SK-N-SH (cell line): Measurements from ENCODE around the gene TMEM266. TPM values are rescaled to one million over a fixed set of nuclear protein-coding genes. Genes with fewer than 3 reads are reported as not detected.

Experiments used
- CTCF ChIA-PET: fragments of 300-600, 350-600 bp; formaldehyde crosslinking; extraction: SDS; loops from one replicate; lab custom pipeline; 2021; lab: Yijun Ruan, JAX
- POLR2A ChIA-PET: fragments of 350-600 bp; sonication (Branson Sonifier 250); formaldehyde crosslinking; extraction: SDS; loops from one replicate; lab custom pipeline; 2020; ENCODE audit warnings: antibody characterized with exemption, inconsistent platforms; lab: Yijun Ruan, JAX
- DNase-seq: peaks from one replicate; pipeline ENCODE4 v3.0.0; 2012
- H2AFZ ChIP-seq: fragments of 200-600 bp; sonication (generic); 2 replicates; pipeline ENCODE4 v1.8.1; 2016; ENCODE audit warnings: antibody characterized with exemption, mild to moderate bottlenecking, low read depth
- H3F3A ChIP-seq: fragments of 200-600 bp; sonication (generic); replicated peaks from 2 replicates; pipeline ENCODE3; 2016; ENCODE audit warnings: antibody characterized with exemption, mild to moderate bottlenecking; ENCODE audit not compliant: insufficient read depth
- H3K27ac ChIP-seq, 2 experiments: fragments of 200-500 bp in 1 of 2; fragments of 200-600 bp in 1 of 2; sonication (Bioruptor generic) in 1 of 2; sonication (generic), shearing (Covaris generic) in 1 of 2; 2 replicates each; pipeline versions ENCODE4 v1.5.1 to v1.6.1; 2014 to 2016; ENCODE audit warnings: low read depth in 2 of 2, inconsistent platforms in 1 of 2, low read length in 1 of 2, mild to moderate bottlenecking in 1 of 2, mixed read lengths in 1 of 2
- H3K27me3 ChIP-seq: fragments of 200-600 bp; sonication (generic), shearing (Covaris generic); 2 replicates; pipeline ENCODE4 v1.6.1; 2016; ENCODE audit warnings: mixed run types; ENCODE audit not compliant: insufficient read depth
- H3K36me3 ChIP-seq, 2 experiments: fragments of 200-500 bp in 1 of 2; fragments of 200-600 bp in 1 of 2; sonication (Bioruptor generic) in 1 of 2; sonication (generic) in 1 of 2; replicated peaks in 1 of 2; 2 replicates each; pipeline versions ENCODE3 to v1.5.1; 2014 to 2016; ENCODE audit warnings: low read length in 1 of 2, mild to moderate bottlenecking in 1 of 2; ENCODE audit not compliant: insufficient read depth in 2 of 2, control insufficient read depth in 1 of 2
- H3K4me1 ChIP-seq, 2 experiments: fragments of 200-500 bp in 1 of 2; fragments of 200-600 bp in 1 of 2; sonication (Bioruptor generic) in 1 of 2; sonication (generic), shearing (Covaris generic) in 1 of 2; 2 replicates each; pipeline versions ENCODE4 v1.5.1 to v1.6.1; 2014 to 2016; ENCODE audit warnings: low read depth in 1 of 2, low read length in 1 of 2, mixed run types in 1 of 2; ENCODE audit not compliant: insufficient read depth in 2 of 2, control insufficient read depth in 1 of 2
- H3K4me2 ChIP-seq: fragments of 200-600 bp; sonication (generic), shearing (Covaris generic); 2 replicates; pipeline ENCODE4 v1.6.1; 2017; ENCODE audit warnings: mixed run types
- H3K4me3 ChIP-seq, 2 experiments: fragments of 200-500 bp in 1 of 2; fragments of 200-600 bp in 1 of 2; sonication (Bioruptor generic) in 1 of 2; sonication (generic), shearing (Covaris generic) in 1 of 2; 2 replicates each; pipeline versions ENCODE4 v1.5.1 to v1.8.1; 2014 to 2016; ENCODE audit warnings: low read depth in 2 of 2, inconsistent platforms in 1 of 2, low read length in 1 of 2, mild to moderate bottlenecking in 1 of 2, mixed read lengths in 1 of 2, moderate library complexity in 1 of 2
- H3K79me2 ChIP-seq: fragments of 200-600 bp; sonication (generic); 2 replicates; pipeline ENCODE4 v1.8.1; 2017; ENCODE audit warnings: mild to moderate bottlenecking; ENCODE audit not compliant: insufficient read depth
- H3K9ac ChIP-seq: fragments of 200-600 bp; sonication (generic); 2 replicates; pipeline ENCODE4 v1.6.1; 2017; ENCODE audit warnings: mixed run types
- H3K9me2 ChIP-seq: fragments of 200-600 bp; sonication (generic); 2 replicates; pipeline ENCODE4 v1.6.1; 2017; ENCODE audit warnings: mixed run types
- H3K9me3 ChIP-seq: fragments of 200-600 bp; sonication (generic); 2 replicates; pipeline ENCODE4 v1.6.1; 2017; ENCODE audit warnings: mixed run types, mild to moderate bottlenecking, moderate library complexity
- H4K20me1 ChIP-seq: fragments of 200-600 bp; sonication (generic); 2 replicates; pipeline ENCODE4 v1.6.1; 2017; ENCODE audit warnings: mild to moderate bottlenecking, mixed run types; ENCODE audit not compliant: insufficient read depth
- ELF1 ChIP-seq: IDR thresholded peaks from 2 replicates; pipeline ENCODE4 v1.4.0; 2012
- EP300 ChIP-seq, 2 experiments: IDR thresholded peaks; 2 replicates each; pipeline versions ENCODE4 v1.4.0 to v1.6.1; 2012; ENCODE audit warnings: borderline replicate concordance in 1 of 2, low read depth in 1 of 2, low read length in 1 of 2
- EZH2phosphoT487 ChIP-seq: fragments of 200-600 bp; sonication (generic); IDR thresholded peaks from 2 replicates; pipeline ENCODE4 v1.6.1; 2017; ENCODE audit warnings: low read depth, mixed run types, mild to moderate bottlenecking, antibody characterized with exemption, moderate library complexity, borderline replicate concordance
- FOSL2 ChIP-seq: IDR thresholded peaks from 2 replicates; pipeline ENCODE4 v1.4.0; 2012; ENCODE audit warnings: low read depth, mild to moderate bottlenecking, moderate library complexity, borderline replicate concordance
- GATA2 ChIP-seq: sonication (generic); formaldehyde crosslinking; IDR thresholded peaks from 2 replicates; pipeline ENCODE4 v1.5.0; 2020; ENCODE audit warnings: mild to moderate bottlenecking, missing genetic modification reagents
- MEF2A ChIP-seq: IDR thresholded peaks from 2 replicates; pipeline ENCODE4 v1.4.0; 2012; ENCODE audit warnings: low read depth, borderline replicate concordance
- NFIC ChIP-seq: IDR thresholded peaks from 2 replicates; pipeline ENCODE4 v1.4.0; 2012; ENCODE audit warnings: borderline replicate concordance
- NRF1 ChIP-seq: IDR thresholded peaks from 2 replicates; pipeline ENCODE4 v1.6.1; 2012; ENCODE audit warnings: low read depth, mild to moderate bottlenecking, low read length
- POLR2AphosphoS5 ChIP-seq: IDR thresholded peaks from 2 replicates; pipeline ENCODE4 v1.6.1; 2012; ENCODE audit warnings: low read depth, low read length
- RAD21 ChIP-seq: IDR thresholded peaks from 2 replicates; pipeline ENCODE4 v1.6.1; 2012; ENCODE audit warnings: mild to moderate bottlenecking, low read length
- RFX5 ChIP-seq: IDR thresholded peaks from 2 replicates; pipeline ENCODE4 v1.6.1; 2012; ENCODE audit warnings: mild to moderate bottlenecking, improper control_type of control experiment, low read length
- RXRA ChIP-seq: IDR thresholded peaks from 2 replicates; pipeline ENCODE4 v1.4.0; 2012; ENCODE audit warnings: low read depth, mild to moderate bottlenecking, borderline replicate concordance
- SMC3 ChIP-seq: IDR thresholded peaks from 2 replicates; pipeline ENCODE4 v1.6.1; 2012; ENCODE audit warnings: low read depth, low read length, improper control_type of control experiment
- TAF1 ChIP-seq: IDR thresholded peaks from 2 replicates; pipeline ENCODE4 v1.6.1; 2012; ENCODE audit warnings: low read depth, mild to moderate bottlenecking, low read length, moderate library complexity, borderline replicate concordance
- YY1 ChIP-seq: IDR thresholded peaks from 2 replicates; pipeline ENCODE4 v1.4.0; 2012; ENCODE audit warnings: low read depth, mild to moderate bottlenecking
- WGBS: methylation state at CpG from one replicate; pipeline ENCODE4 v1.1.6; 2017; ENCODE audit warnings: low lambda C conversion rate; 5-methylcytosine and 5-hydroxymethylcytosine counted together
- polyA plus RNA-seq, 3 experiments: library from polyadenylated mRNA; depleted of rRNA; stranded (reverse); fragments of >200 nt; gene quantifications; 2 replicates each; pipeline ENCODE4 v1.2.3, GENCODE V29; 2012
- TF ChIP-seq, protein P1 (sequence below): IDR thresholded peaks from 2 replicates; pipeline ENCODE4 v1.4.0; 2012; ENCODE audit warnings: low read depth, borderline replicate concordance
- TF ChIP-seq, protein P2 (sequence below): IDR thresholded peaks from 2 replicates; pipeline ENCODE4 v1.4.0; 2012; ENCODE audit warnings: low read depth, borderline replicate concordance
- TF ChIP-seq, protein P3 (sequence below): fragments of 200-600 bp; sonication (generic); IDR thresholded peaks from 2 replicates; pipeline ENCODE4 v1.6.1; 2017; ENCODE audit warnings: antibody characterized with exemption, mild to moderate bottlenecking, moderate library complexity

Gene TMEM266
- polyA plus RNA-seq, 1 of the 3 experiments (the other 2 are of a cell fraction), result 0.07 TPM

DNA sequence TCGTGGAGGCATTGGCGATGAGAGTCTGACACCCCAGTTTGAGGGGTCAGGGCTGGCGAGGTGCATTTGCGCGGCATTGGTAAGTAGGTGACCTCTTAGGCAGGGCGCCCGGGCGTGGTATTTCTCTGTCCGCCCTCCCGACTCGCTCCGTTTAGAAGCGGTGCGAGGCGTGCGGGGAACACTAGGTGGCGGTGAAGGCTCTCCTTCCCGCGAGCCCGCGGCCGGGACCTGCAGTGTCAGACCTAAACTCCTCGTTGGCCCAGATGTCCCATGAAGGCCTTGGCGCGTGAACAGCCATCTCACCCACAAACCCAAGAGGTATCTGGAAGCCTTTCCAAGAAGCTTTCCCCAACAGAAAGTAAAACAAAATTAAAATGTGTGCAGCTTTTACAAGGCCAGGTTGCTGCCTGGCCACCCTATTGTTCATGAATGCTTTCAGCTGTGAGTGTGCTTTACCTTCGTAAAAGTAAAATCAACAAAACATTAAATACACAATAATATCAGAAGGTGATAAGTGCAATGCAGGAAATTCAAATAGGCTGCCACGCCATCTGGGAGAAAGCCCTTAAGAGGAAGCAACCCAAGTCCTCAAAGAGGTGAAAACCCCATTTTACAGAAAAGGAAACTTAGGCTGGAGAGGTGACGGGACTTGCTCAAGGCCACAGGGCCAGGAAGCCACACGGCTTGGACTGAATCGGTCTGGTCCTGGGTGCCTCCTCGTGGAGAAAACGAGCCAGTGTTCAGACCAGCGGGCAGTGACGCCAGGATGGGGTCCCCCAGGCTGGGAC, 131.2 kb downstream of the TMEM266 start:
- H3K4me3 ChIP-seq, result no peak overlapping the region; a peak in 1 of 4 replicates
- CTCF ChIA-PET, result interaction anchor here (0.6 to 4.5 kb wide), 45 partner anchors 8 to 841 kb away, joined by 3 to 29 read pairs (median 4); partner anchors contain the start of gene ISL2
- H4K20me1 ChIP-seq, result no peaks in the 10 kb centered on the region
- no peaks in the 10 kb centered on the region for H3K9me3 ChIP-seq
- peak; percentile 93 for DNase-seq
- no peak overlapping the region for H3K27ac ChIP-seq
- peak overlapping the region; percentile 34; the same call in 1 of the 2 replicates for H3K4me2 ChIP-seq
- WGBS, result 41% methylated on average over 17 of the region's 34 CpGs
- no peaks in the 10 kb centered on the region for H3K27me3 ChIP-seq
- POLR2A ChIA-PET, result interaction anchor here (1.5 kb wide), 1 partner anchor 145 kb away, joined by 3 read pairs; no protein-coding TSS in a partner anchor
- no peaks in the 10 kb centered on the region for H3K9me2 ChIP-seq
- no peaks in the 10 kb centered on the region for H3F3A ChIP-seq
- TF ChIP-seq RAD21, result peak; percentile 93
- TF ChIP-seq, protein P1, sequence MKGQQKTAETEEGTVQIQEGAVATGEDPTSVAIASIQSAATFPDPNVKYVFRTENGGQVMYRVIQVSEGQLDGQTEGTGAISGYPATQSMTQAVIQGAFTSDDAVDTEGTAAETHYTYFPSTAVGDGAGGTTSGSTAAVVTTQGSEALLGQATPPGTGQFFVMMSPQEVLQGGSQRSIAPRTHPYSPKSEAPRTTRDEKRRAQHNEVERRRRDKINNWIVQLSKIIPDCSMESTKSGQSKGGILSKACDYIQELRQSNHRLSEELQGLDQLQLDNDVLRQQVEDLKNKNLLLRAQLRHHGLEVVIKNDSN, result no peak
- no peak for TF ChIP-seq ELF1
- TF ChIP-seq, protein P2, sequence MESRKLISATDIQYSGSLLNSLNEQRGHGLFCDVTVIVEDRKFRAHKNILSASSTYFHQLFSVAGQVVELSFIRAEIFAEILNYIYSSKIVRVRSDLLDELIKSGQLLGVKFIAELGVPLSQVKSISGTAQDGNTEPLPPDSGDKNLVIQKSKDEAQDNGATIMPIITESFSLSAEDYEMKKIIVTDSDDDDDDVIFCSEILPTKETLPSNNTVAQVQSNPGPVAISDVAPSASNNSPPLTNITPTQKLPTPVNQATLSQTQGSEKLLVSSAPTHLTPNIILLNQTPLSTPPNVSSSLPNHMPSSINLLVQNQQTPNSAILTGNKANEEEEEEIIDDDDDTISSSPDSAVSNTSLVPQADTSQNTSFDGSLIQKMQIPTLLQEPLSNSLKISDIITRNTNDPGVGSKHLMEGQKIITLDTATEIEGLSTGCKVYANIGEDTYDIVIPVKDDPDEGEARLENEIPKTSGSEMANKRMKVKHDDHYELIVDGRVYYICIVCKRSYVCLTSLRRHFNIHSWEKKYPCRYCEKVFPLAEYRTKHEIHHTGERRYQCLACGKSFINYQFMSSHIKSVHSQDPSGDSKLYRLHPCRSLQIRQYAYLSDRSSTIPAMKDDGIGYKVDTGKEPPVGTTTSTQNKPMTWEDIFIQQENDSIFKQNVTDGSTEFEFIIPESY, result no peak
- no peak for TF ChIP-seq RXRA
- no peak for TF ChIP-seq GATA2 (CRISPR knock-in tag)
- peak; percentile 88 for TF ChIP-seq SMC3
- TF ChIP-seq, protein P3, sequence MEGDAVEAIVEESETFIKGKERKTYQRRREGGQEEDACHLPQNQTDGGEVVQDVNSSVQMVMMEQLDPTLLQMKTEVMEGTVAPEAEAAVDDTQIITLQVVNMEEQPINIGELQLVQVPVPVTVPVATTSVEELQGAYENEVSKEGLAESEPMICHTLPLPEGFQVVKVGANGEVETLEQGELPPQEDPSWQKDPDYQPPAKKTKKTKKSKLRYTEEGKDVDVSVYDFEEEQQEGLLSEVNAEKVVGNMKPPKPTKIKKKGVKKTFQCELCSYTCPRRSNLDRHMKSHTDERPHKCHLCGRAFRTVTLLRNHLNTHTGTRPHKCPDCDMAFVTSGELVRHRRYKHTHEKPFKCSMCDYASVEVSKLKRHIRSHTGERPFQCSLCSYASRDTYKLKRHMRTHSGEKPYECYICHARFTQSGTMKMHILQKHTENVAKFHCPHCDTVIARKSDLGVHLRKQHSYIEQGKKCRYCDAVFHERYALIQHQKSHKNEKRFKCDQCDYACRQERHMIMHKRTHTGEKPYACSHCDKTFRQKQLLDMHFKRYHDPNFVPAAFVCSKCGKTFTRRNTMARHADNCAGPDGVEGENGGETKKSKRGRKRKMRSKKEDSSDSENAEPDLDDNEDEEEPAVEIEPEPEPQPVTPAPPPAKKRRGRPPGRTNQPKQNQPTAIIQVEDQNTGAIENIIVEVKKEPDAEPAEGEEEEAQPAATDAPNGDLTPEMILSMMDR, result peak; percentile 85
- H2AFZ ChIP-seq, result peak overlapping the region; percentile 56; the same call in 1 of the 2 replicates
- H3K4me1 ChIP-seq, result peaks cover 2 to 11% of the 10 kb centered on the region in 2 experiments; a peak in 1 of 4 replicates
- no peaks in the 10 kb centered on the region for H3K79me2 ChIP-seq
- H3K9ac ChIP-seq, result no peak overlapping the region
- no peaks in the 10 kb centered on the region for H3K36me3 ChIP-seq

DNA sequence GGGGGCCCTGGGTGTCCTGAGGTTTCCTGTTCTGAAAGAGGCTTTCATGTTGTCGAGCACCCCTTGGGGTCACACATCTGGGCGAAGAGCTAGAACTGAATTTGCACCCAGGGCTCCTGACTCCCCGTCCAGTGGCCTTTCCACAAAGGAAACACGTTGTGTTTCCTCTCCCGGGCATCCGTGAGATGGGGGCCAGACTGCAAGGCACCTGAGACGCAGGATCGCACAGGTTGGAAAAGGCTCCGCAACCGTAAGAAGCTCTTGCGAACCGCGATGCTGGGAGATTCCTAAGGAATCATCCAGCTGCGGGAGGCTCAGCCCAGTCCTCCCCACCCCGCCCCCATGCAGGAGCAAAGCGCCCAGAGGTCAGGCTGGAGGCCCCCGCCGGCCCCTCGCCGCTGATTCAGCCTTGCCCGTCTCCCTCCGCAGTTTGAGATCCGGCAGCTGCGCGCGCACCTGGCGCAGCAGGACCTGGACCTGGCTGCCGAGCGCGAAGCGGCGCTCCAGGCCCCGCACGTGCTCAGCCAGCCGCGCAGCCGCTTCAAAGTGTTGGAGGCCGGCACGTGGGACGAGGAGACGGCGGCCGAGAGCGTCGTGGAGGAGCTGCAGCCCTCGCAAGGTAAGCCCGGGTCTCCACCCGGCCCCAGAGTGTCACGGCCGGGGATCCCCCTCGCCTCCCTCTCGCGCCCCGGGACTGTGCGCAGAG, 131.9 kb downstream of the TMEM266 start:
- 95% methylated on average over 50 of the region's 55 CpGs for WGBS
- no peaks in the 10 kb centered on the region for H3K36me3 ChIP-seq
- POLR2A ChIA-PET, result interaction anchor here (1.5 kb wide), 1 partner anchor 144 kb away, joined by 3 read pairs; no protein-coding TSS in a partner anchor
- TF ChIP-seq EZH2phosphoT487 (no peak), POLR2AphosphoS5 (no peak), FOSL2 (no peak), GATA2 (CRISPR knock-in tag) (no peak), NRF1 (no peak), EP300 (IDR thresholded peaks at IDR 0.05; ENCODE audit: borderline replicate concordance in 1 of 2, low read depth in 1 of 2, low read length in 1 of 2) (no peak), ELF1 (no peak), NFIC (no peak), YY1 (no peak), TAF1 (no peak), MEF2A (no peak), RFX5 (no peak)
- TF ChIP-seq, protein P3, result no peak

More for the DNA sequence above, 131.9 kb downstream of the TMEM266 start:
- Histone ChIP-seq H3K4me3 (no peak overlapping the region), H3K27ac (no peak overlapping the region), H3K4me2 (no peak overlapping the region), H2AFZ (no peak overlapping the region), H3K27me3 (no peaks in the 10 kb centered on the region), H3K9me3 (no peaks in the 10 kb centered on the region), H3K9me2 (no peaks in the 10 kb centered on the region), H3K4me1 (peaks cover 7 to 18% of the 10 kb centered on the region in 2 experiments; a peak in 3 of 4 replicates), H3K9ac (no peak overlapping the region), H3K79me2 (no peaks in the 10 kb centered on the region), H3F3A (no peaks in the 10 kb centered on the region), H4K20me1 (no peaks in the 10 kb centered on the region)
- DNase-seq, result no peak
- CTCF ChIA-PET, result interaction anchor here (0.6 to 4.5 kb wide), 38 partner anchors 8 to 840 kb away, joined by 3 to 29 read pairs (median 4); partner anchors contain the start of gene ISL2
